Sigmoid colon (tissue), 3 donors: ENCODE data around the gene DNAI1.

Source experiments
- CTCF ChIP-seq, 4 experiments: fragments of 450-650 bp in 3 of 4; fragments of 200-600 bp in 1 of 4; IDR thresholded peaks; one replicate each; pipeline ENCODE4 v1.5.1; 2016 to 2019; ENCODE audit warnings: antibody characterized with exemption in 4 of 4, mild to moderate bottlenecking in 3 of 4, moderate library complexity in 2 of 4
- POLR2A ChIP-seq, 2 donors: fragments of 450-650 bp; IDR thresholded peaks; one replicate each; pipeline ENCODE4 v1.6.1; 2016; ENCODE audit warnings: antibody characterized with exemption in 2 of 2, mild to moderate bottlenecking in 2 of 2, moderate library complexity in 2 of 2

- TF ChIP-seq POLR2A (IDR thresholded peaks at IDR 0.05) (no peak), CTCF (IDR thresholded peaks at IDR 0.05) (no peak)
These were observed 99.8 kb downstream of the DNAI1 start for GRCh38 chr9:34558364-34558763.
